ENCODE results near the gene HTR6. TPM values are rescaled to one million over a fixed set of nuclear protein-coding genes. Genes with fewer than 3 reads are reported as not detected.

Gene HTR6
- polyA plus RNA-seq, 1 experiment, result not detected

GRCh38 chr1:19687414-19687813 is 22.7 kb downstream of the HTR6 start:
- H3K4me3 ChIP-seq (ENCODE audit: low read depth, low read length), result no peak overlapping the region
- TF ChIP-seq CTCF (IDR thresholded peaks at IDR 0.05; ENCODE audit: insufficient read depth, low read depth, low read length), result no peak
- ChIA-PET CTCF (interaction anchor here (1.1 to 9.7 kb wide), 3 partner anchors 16 to 28 kb away, joined by 3 to 65 read pairs (median 5); no protein-coding TSS in a partner anchor), POLR2A (no interaction called here)
- H3K27me3 ChIP-seq (ENCODE audit: control insufficient read depth, insufficient read depth, low read length), result no peaks in the 10 kb centered on the region
- H3K36me3 ChIP-seq (ENCODE audit: control insufficient read depth, insufficient read depth, low read length), result peaks cover 3% of the 10 kb centered on the region; the same call in 1 of the 2 replicates
- DNase-seq (ENCODE audit: low read depth), result no peak

- Histone ChIP-seq H3K4me3 (ENCODE audit: low read depth, low read length) (no peak overlapping the region), H3K36me3 (ENCODE audit: control insufficient read depth, insufficient read depth, low read length) (peaks cover 3% of the 10 kb centered on the region; the same call in 1 of the 2 replicates), H3K27me3 (ENCODE audit: control insufficient read depth, insufficient read depth, low read length) (no peaks in the 10 kb centered on the region)
- no peak for TF ChIP-seq CTCF (IDR thresholded peaks at IDR 0.05; ENCODE audit: insufficient read depth, low read depth, low read length)
- POLR2A ChIA-PET, result no interaction called here
- CTCF ChIA-PET, result interaction anchor here (9.7 kb wide), 1 partner anchor 15 kb away, joined by 65 read pairs; no protein-coding TSS in a partner anchor
- no peak for DNase-seq (ENCODE audit: low read depth)
Observed at GRCh38 chr1:19688041-19688842, 23.6 kb downstream of the HTR6 start.

- H3K4me3 ChIP-seq (ENCODE audit: low read depth, low read length), result no peak overlapping the region
- peaks cover 5% of the 10 kb centered on the region for H3K36me3 ChIP-seq (ENCODE audit: control insufficient read depth, insufficient read depth, low read length)
- TF ChIP-seq CTCF (IDR thresholded peaks at IDR 0.05; ENCODE audit: insufficient read depth, low read depth, low read length), result no peak
- POLR2A ChIA-PET, result no interaction called here
- H3K27me3 ChIP-seq (ENCODE audit: control insufficient read depth, insufficient read depth, low read length), result no peaks in the 10 kb centered on the region
- CTCF ChIA-PET, result interaction anchor here (1.3 to 9.7 kb wide), 2 partner anchors 11 to 14 kb away, joined by 3 to 65 read pairs; no protein-coding TSS in a partner anchor
- no peak for DNase-seq (ENCODE audit: low read depth)
Observed at GRCh38 chr1:19689085-19689757, 24.5 kb downstream of the HTR6 start.

DNA sequence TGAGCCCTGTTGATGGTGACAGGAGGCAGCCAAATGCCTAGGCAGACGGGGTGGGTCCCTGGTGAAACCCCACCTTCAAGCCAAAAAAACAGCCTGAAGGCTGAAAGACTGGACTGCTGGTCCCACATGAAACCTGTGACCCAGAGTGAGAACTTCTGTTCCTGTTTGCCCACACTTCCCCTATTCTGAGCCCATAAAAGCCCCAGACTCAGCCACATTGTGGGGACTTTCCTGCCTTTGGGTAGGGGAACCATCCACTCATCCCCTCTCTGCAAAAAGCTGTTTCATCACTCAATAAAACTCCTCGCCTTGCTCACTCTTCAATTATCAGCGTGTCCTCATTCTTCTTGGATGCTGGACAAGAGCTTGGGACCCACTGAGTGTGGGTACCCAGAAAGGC is 25.2 kb downstream of the HTR6 start:
- peaks cover 6% of the 10 kb centered on the region for H3K36me3 ChIP-seq (ENCODE audit: control insufficient read depth, insufficient read depth, low read length)
- ChIA-PET CTCF (interaction anchor here (1.3 to 9.7 kb wide), 2 partner anchors 10 to 14 kb away, joined by 3 to 65 read pairs; no protein-coding TSS in a partner anchor), POLR2A (no interaction called here)
- DNase-seq (ENCODE audit: low read depth), result no peak
- no peak for TF ChIP-seq CTCF (IDR thresholded peaks at IDR 0.05; ENCODE audit: insufficient read depth, low read depth, low read length)
- no peaks in the 10 kb centered on the region for H3K27me3 ChIP-seq (ENCODE audit: control insufficient read depth, insufficient read depth, low read length)
- H3K4me3 ChIP-seq (ENCODE audit: low read depth, low read length), result no peak overlapping the region

DNA sequence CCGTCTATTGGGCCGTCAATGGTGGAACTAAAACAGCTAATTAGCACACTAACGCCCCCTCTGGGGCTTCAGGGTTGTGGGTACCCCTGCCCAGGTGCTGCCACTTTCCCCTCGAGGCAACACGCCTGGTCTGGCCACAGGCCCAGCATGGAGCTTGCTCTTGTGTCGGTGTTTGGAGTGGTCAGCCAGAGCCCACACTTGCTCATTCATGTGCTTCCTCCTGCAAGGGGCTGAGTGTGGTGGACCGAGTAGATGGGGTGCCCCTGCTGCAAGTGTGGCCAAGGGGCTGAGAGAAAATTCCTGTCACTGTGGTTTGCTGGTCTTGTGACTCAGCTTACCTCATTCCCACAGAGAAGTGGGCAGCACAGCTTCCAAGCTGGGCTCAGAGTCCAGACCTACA is 25.7 kb downstream of the HTR6 start:
- ChIA-PET CTCF (interaction anchor here (1.3 to 9.7 kb wide), 2 partner anchors 10 to 13 kb away, joined by 3 to 65 read pairs; no protein-coding TSS in a partner anchor), POLR2A (no interaction called here)
- Histone ChIP-seq H3K4me3 (ENCODE audit: low read depth, low read length) (no peak overlapping the region), H3K27me3 (ENCODE audit: control insufficient read depth, insufficient read depth, low read length) (no peaks in the 10 kb centered on the region), H3K36me3 (ENCODE audit: control insufficient read depth, insufficient read depth, low read length) (peaks cover 8% of the 10 kb centered on the region)
- no peak for TF ChIP-seq CTCF (IDR thresholded peaks at IDR 0.05; ENCODE audit: insufficient read depth, low read depth, low read length)
- DNase-seq (ENCODE audit: low read depth), result no peak

Measured in BJ (cell line).